Activated T-helper 1 cell treated with anti-CD3 and anti-CD28 coated beads, Interleukin-12 subunit alpha, Interleukin-12 subunit beta, Interleukin-2, Interleukin-4 antibody, amounts not matched to agents 30 ng/mL and 10 ng/mL and 1 ng/mL, durations not matched to agents 14 hours and 24 hours and 36 hours (primary cell): ENCODE results near the gene IRF1. TPM values are rescaled to one million over a fixed set of nuclear protein-coding genes. Genes with fewer than 3 reads are reported as not detected.

ENCODE experiments used
- total RNA-seq: library from RNA; stranded (reverse); gene quantifications from 2 replicates; pipeline ENCODE4 v1.2.3, GENCODE V29; 2022

The IRF1 gene
- total RNA-seq, 1 donor from 2014 or later: 198 TPM

Other genes starting within 250 kb of the IRF1 start
- 1.4 and 2.0 TPM in 2 replicates for gene PDLIM4, start 233.1 kb downstream of the IRF1 start, total RNA-seq
- gene SLC22A4, start 196.4 kb downstream of the IRF1 start, total RNA-seq: 1.6 and 2.6 TPM in 2 replicates
- gene SLC22A5, start 121.1 kb downstream of the IRF1 start, total RNA-seq: 4.3 and 6.2 TPM in 2 replicates
- 1.5 and 2.2 TPM in 2 replicates for gene IL5, start 52.7 kb upstream of the IRF1 start, total RNA-seq
- gene RAD50, start 66.2 kb upstream of the IRF1 start, total RNA-seq: 30.9 and 33.0 TPM in 2 replicates
- gene IL13, start 167.4 kb upstream of the IRF1 start, total RNA-seq: 294 and 308 TPM in 2 replicates
- 56.9 and 57.1 TPM in 2 replicates for gene IL4, start 183.2 kb upstream of the IRF1 start, total RNA-seq
- 58.5 and 66.9 TPM in 2 replicates for gene KIF3A, start 246.8 kb upstream of the IRF1 start, total RNA-seq